Right renal cortex interstitium (tissue), 3 donors: ENCODE data around the gene RNF215. TPM values are rescaled to one million over a fixed set of nuclear protein-coding genes. Genes with fewer than 3 reads are reported as not detected.

ENCODE experiments used
- DNase-seq, 3 donors: peaks; one replicate each; pipeline ENCODE4 v3.0.0-alpha.2; 2013; ENCODE audit warnings: low read depth in 3 of 3, low spot score in 2 of 3
- polyA plus RNA-seq, 3 donors: library from polyadenylated mRNA; unstranded; fragments of 120-200 nt; gene quantifications; one replicate each; pipeline ENCODE4 v1.2.1, GENCODE V29; 2013; ENCODE audit not compliant: insufficient read length in 3 of 3

Gene RNF215
- polyA plus RNA-seq, 3 donors = 17.2 to 20.5 (median 19.1) TPM

DNA sequence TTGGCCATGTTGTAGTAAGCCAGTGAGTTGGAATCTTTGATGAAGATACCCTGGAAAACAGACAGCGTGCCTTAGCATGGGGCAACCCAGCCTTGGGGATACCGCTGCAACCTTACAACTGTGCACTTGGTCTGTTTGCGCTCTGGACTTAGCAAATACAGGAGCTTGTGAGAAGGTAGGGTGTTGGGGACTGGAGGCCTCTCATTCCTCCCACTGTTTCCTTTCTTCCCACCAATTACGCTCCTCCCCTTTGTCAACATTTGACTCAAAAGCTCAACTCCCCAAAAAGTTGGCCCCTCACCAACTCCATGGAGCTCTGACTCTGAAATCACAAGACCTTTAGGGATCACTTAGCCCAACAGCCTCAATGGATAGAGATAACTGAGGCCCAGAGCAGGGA lies 52.6 kb downstream of the RNF215 start:
- no peak for DNase-seq

DNA sequence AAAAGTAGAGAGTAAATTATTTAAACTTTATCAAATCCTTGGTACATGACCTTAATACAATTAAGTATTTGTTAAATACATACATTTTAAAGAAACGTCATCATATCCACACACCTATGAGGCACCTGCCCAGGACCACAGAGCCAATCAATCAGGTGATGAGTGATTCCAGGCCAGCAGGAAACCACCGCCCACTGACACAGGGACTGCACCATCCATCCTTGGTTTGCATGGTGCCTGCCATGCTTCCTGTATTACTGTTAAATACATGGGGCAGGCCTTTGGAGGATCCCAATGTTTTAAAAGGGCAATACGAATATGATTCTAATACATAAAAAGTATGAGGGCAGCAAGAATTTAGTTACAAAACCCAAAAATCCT lies 53.5 kb downstream of the RNF215 start:
- DNase-seq = no peak

DNA sequence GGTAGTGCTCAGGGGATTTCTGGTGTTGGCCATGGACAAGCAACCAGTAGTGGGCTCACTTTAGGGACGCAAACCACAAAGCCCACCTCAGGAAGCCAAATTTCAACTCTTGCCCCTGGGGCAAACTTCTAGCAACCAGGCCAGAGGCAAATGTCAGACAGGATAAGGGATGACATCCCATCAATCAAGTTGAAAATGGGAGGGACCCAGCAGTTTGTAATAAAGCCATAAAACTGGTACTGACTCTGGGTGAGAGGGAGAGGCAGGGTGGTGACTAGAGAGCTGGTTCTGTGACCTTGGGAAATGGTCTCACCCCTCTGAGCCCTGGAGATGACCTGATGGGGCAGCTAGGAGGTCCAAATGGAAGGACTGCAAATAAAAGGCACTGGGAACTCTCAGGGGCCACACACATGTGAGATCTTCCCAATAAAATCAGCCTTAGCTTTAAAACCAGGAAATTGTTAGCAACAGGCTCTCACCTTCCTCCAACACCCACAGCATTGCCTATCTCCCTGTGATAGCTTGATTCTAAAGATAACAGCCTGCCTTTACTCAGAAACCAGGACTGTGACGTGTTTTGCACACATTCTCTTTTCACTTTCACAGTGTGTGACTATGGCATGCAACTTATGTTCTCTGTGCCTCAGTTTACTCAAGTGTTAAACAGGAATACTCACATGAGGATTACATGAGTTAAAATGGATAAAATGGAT lies 54.1 kb downstream of the RNF215 start:
- DNase-seq = no peak

DNA sequence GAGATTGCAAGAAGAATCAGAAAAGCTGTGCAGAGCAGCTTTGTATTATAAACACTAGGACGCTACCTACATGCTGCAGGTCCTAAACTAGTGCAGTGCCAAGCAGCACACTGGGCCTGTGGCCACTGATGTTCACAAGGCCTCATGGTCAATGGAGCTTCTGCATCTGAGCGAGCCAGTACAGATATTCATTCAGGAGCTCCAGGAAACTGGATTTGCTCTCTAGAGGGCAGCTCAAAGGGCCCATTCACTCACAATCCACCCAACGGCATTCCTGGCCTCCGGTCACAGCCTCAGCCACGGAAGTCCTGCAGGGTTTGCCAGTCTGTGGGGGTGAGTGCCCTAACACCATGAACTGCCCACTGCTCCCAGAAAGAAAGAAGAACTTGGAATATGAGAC lies 54.7 kb downstream of the RNF215 start:
- no peak for DNase-seq

Other genes with a start within 250 kb of the RNF215 start
- gene LIF, start 140.7 kb downstream of the RNF215 start, polyA plus RNA-seq = 1 to 10 TPM; 1.4 to 1.9 (median 1.5) TPM
- under 1 TPM in 2 of 3 donors, not detected in 1; 0.17 to 0.20 TPM for gene OSM, start 120.6 kb downstream of the RNF215 start, polyA plus RNA-seq
- 10 to 100 TPM in 1 of 3 donors, 1 to 10 TPM in 2; 8.7 to 10.9 (median 9.1) TPM for gene CASTOR1, start 97.9 kb downstream of the RNF215 start, polyA plus RNA-seq
- gene TBC1D10A, start 60.5 kb downstream of the RNF215 start, polyA plus RNA-seq = 10 to 100 TPM; 10.7 to 13.2 (median 11.8) TPM
- 100 to 1,000 TPM; 114 to 133 (median 131) TPM for gene SF3A1, start 30.5 kb downstream of the RNF215 start, polyA plus RNA-seq
- gene CCDC157, start 30.4 kb downstream of the RNF215 start, polyA plus RNA-seq = 1 to 10 TPM; 4.1 to 5.4 (median 5.4) TPM
- 1 to 10 TPM; 4.4 to 5.2 (median 5.0) TPM for gene SEC14L2, start 9.6 kb upstream of the RNF215 start, polyA plus RNA-seq
- 1 to 10 TPM; 5.1 to 9.4 (median 7.8) TPM for gene MTFP1, start 38.4 kb upstream of the RNF215 start, polyA plus RNA-seq
- not detected for gene SEC14L3, start 84.6 kb upstream of the RNF215 start, polyA plus RNA-seq
- under 1 TPM; 0.17 to 0.60 (median 0.50) TPM for gene SEC14L4, start 118.3 kb upstream of the RNF215 start, polyA plus RNA-seq
- gene SEC14L6, start 159.3 kb upstream of the RNF215 start, polyA plus RNA-seq = 1 to 10 TPM; 5.3 to 8.6 (median 6.7) TPM
- 10 to 100 TPM; 18.6 to 27.1 (median 19.4) TPM for gene GAL3ST1, start 187.3 kb upstream of the RNF215 start, polyA plus RNA-seq
- 10 to 100 TPM; 66.2 to 70.3 (median 66.7) TPM for gene PES1, start 204.5 kb upstream of the RNF215 start, polyA plus RNA-seq
- 10 to 100 TPM; 52.7 to 59.9 (median 52.9) TPM for gene TCN2, start 219.8 kb upstream of the RNF215 start, polyA plus RNA-seq
- gene SLC35E4, start 248.4 kb upstream of the RNF215 start, polyA plus RNA-seq = 1 to 10 TPM; 1.3 to 1.6 (median 1.4) TPM